Skeletal muscle cell (primary cell): Measurements from ENCODE around the gene TTC21B.

Experiments used
- DNase-seq: peaks from one replicate; pipeline ENCODE4 v3.0.0-alpha.2; 2010; ENCODE audit warnings: low read depth
- H3K4me3 ChIP-seq: 2 replicates; pipeline ENCODE4 v1.5.1; 2011; ENCODE audit warnings: low read depth, mild to moderate bottlenecking, control low read depth, low read length, moderate library complexity

TTC21B gene

DNA sequence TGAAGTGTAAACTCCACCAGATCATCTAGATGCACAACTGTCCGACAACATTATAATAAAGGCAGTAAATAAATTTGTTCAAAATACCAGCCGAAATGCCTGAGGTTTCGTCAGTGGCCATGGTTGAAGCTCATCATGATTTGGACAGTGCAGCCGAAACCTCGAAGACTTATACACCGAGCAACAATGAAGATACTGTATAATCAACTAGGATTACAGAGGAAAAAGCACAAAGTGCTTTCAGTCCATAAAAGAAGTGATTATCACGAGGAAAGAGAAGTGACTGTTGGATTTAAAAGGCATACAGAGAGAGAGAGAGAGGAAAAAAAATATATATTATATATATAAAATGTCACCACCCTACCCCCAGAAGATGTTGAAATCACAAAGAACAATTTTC is 107.5 kb downstream of the TTC21B start:
- DNase-seq: no peak
- no peak overlapping the region for H3K4me3 ChIP-seq

DNA sequence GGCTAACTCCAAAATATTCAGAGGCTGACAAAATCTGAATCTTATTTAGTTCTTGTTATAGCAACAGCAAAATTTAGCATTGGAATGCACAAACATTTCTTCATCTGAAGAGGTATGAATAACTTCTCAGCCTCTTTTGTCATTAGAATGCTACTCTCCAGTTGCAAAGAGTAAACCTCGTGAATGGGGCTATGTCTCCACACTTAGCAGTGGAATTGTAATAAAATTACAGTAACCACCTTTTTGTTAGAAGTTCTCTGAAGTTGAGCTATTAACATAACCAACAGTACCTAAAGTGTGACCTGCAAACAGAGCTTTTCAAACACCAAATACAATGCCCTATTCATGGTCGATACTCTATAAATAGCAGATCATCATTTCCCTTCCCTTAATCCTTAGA is 109.4 kb downstream of the TTC21B start:
- H3K4me3 ChIP-seq: no peak overlapping the region
- no peak for DNase-seq

DNA sequence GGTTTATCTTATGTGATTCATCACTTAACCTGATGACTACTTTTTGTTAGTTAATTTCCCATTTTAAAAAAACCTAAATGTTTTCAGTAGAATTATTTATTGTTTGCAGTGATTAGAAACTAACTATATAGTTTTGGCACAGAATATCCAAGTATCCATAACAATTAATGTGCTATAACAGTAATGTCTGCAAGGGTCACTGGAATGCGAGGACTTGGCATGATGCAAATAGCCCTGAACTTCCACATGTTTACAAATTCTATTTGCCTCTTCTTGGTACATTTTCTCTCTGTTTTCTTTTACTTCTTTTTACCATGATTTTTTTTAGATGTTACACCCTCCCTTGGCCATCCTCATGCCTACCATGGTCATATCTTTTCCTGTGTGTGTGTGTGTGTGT is 110.2 kb downstream of the TTC21B start:
- no peak for DNase-seq
- H3K4me3 ChIP-seq: no peak overlapping the region

GRCh38 chr2:165840333-165840958 is 113.1 kb downstream of the TTC21B start:
- no peak overlapping the region for H3K4me3 ChIP-seq
- DNase-seq: no peak

DNA sequence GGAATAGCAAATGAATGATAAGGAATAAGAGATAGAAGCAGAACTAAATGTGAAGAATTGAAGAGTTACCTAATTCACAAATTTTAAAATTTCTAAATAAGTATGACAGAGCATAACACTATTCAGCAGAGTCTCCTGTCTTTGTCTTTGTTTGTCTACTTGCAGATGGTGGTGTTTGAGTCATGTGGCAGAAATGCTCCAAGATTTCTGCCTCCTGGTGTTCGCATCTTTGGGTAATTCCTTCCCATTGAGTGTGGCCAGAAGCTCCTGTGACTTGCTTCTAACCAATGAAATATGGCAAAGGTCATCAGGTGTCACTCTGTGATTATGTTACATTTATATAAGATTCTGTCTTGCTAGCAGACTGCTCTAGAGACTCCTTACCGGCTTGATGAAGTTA is 114.0 kb downstream of the TTC21B start:
- no peak overlapping the region for H3K4me3 ChIP-seq
- DNase-seq: no peak

- H3K4me3 ChIP-seq: no peak overlapping the region
- no peak for DNase-seq
Measured at GRCh38 chr2:165837122-165837521, 116.5 kb downstream of the TTC21B start.

GRCh38 chr2:165835363-165835762 is 118.2 kb downstream of the TTC21B start:
- DNase-seq: no peak
- no peak overlapping the region for H3K4me3 ChIP-seq

DNA sequence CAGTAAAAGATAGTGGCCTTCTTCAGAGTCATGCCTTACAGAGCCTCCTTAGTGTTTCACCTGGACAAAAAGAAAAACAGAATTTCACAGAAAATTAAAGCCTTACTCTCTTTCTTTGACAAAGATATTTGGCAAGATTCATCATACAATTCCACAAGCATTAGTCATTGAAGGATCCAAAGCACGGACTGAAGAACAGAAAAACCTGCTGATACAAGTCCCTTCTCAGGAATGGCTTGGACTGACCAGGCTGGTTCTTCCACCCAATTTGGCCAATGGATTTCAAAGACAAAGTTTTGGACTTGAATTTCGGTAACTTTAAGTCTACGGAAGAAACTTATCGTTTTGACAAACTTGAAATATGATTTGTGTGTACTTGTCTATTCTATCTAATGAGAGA is 120.4 kb downstream of the TTC21B start:
- DNase-seq: no peak
- no peak overlapping the region for H3K4me3 ChIP-seq

DNA sequence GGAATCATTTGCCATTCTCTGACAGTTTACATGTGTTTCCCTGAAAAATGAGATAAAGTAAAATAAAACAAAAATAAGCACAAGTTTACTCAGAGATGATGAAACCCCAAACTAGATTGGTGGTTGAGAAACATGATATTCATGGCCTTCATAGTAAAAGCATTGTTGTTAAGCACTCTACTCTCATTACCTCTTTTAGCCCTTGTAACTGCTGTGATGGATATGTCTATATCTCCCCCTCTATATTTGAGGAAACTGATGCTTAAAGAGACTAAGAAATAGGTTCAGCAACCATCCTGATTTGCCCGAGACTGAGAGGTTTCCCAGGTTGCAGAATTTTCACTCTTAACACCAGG is 125.7 kb downstream of the TTC21B start:
- H3K4me3 ChIP-seq: no peak overlapping the region
- no peak for DNase-seq

DNA sequence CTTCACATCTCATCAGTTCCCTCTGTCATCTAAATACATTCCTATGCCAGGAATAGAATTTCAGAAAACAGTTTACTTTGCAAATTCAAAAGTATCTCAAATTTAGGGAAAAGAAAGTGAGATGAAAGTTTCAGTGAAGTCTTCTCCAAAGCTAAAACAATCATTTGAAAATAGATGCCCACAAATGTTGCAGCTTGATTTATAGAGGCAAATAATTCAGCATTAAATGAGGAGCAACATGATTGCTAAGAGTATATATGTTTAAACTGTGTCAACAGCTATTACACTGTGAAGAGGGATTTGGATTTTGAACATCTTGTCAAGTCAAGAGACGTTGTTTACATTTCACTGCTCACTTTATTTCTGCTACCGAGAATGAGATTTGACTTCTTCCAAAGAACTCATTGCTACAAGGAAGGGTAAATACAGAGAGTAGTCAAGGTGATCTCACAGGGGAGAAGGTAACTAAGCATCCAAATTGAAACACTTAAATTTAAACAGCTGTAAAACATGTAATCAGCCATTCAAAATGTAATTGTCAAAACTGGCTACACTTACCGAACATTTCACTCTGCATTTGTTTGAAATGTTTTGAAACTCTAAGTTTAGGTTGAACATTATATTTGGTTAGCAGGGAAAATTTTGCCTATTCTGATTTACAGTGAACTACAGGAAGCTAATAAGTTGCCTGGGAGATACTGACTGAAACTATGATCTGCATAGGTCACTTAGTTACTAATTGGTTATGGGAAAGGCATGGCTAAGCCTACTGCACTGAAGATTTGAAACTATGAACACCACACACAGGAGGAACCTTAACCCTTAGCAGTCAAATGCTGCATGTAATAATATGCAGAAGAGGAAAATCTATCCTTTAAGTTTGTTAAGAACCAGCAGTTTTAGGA is 126.3 kb downstream of the TTC21B start:
- DNase-seq: no peak
- no peak overlapping the region for H3K4me3 ChIP-seq

- H3K4me3 ChIP-seq: no peak overlapping the region
- DNase-seq: no peak
Measured at GRCh38 chr2:165825041-165825440, 128.5 kb downstream of the TTC21B start.
